Coronary artery (tissue), 2 donors: ENCODE data around the gene P3H1.

Source experiments
- DNase-seq: peaks from one replicate; pipeline ENCODE4 v3.0.0-alpha.2; 2017; ENCODE audit warnings: low spot score
- H3K27ac ChIP-seq, 2 donors: fragments of 200-600 bp; sonication (generic); one replicate each; pipeline ENCODE4 v1.5.1; 2016 to 2019
- H3K4me3 ChIP-seq: fragments of 200-600 bp; sonication (generic); 2 replicates; pipeline ENCODE4 v1.5.1; 2016; ENCODE audit warnings: mild to moderate bottlenecking, moderate library complexity
- TF ChIP-seq, protein P1 (sequence below): fragments of 200-600 bp; sonication (generic); IDR thresholded peaks from one replicate; pipeline ENCODE4 v1.5.1; 2019; ENCODE audit warnings: antibody characterized with exemption

P3H1 gene

GRCh38 chr1:42743317-42744147 is 23.3 kb downstream of the P3H1 start:
- DNase-seq, result no peak
- Histone ChIP-seq H3K4me3 (no peak overlapping the region), H3K27ac (no peak overlapping the region)
- TF ChIP-seq, protein P1, sequence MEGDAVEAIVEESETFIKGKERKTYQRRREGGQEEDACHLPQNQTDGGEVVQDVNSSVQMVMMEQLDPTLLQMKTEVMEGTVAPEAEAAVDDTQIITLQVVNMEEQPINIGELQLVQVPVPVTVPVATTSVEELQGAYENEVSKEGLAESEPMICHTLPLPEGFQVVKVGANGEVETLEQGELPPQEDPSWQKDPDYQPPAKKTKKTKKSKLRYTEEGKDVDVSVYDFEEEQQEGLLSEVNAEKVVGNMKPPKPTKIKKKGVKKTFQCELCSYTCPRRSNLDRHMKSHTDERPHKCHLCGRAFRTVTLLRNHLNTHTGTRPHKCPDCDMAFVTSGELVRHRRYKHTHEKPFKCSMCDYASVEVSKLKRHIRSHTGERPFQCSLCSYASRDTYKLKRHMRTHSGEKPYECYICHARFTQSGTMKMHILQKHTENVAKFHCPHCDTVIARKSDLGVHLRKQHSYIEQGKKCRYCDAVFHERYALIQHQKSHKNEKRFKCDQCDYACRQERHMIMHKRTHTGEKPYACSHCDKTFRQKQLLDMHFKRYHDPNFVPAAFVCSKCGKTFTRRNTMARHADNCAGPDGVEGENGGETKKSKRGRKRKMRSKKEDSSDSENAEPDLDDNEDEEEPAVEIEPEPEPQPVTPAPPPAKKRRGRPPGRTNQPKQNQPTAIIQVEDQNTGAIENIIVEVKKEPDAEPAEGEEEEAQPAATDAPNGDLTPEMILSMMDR, result no peak

GRCh38 chr1:42742617-42743316 is 24.1 kb downstream of the P3H1 start:
- H3K4me3 ChIP-seq, result no peak overlapping the region
- H3K27ac ChIP-seq, result no peak overlapping the region
- TF ChIP-seq, protein P1, result no peak
- DNase-seq, result no peak

DNA sequence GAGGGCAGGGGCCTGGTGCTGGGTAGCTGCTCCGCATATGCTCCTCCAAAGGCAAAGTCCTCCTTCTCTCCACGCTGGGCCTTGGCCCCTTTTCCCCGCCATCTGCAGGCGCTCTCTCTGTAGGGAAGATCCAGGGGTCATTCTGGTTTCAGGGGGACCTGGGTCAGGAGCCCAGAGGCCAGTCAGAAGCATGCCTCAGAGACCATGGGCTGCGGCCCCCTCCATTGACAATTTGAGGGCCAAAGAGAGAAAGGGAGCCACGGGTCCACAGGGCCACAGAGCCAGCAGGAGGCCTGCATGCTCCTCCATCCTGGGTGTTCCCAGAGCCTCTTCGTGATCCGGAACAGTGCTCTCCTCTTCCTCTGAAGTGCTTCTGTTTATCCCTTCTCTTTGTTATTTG is 24.7 kb downstream of the P3H1 start:
- no peak overlapping the region for H3K4me3 ChIP-seq
- H3K27ac ChIP-seq, result no peak overlapping the region
- DNase-seq, result no peak
- TF ChIP-seq, protein P1, result no peak

DNA sequence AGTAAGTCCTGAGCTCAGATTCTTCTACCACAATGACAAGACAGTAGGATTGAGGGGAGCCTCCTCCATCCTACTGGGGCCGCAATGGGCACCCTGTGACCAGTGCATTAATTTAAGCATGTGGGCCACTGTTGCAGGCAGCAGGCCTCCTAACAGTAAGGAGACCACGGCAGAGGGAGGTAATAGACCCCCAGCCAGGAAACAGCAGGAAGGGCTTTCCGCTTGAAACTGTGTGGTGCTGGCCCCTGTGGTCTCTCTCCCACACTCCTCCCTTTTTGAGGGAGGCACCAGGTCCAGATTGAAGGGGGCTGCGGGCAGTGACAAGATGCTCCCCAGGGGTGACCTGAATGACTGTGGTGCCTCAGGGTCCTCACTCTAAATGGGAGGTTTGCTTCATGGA is 25.1 kb downstream of the P3H1 start:
- no peak for DNase-seq
- TF ChIP-seq, protein P1, result no peak
- Histone ChIP-seq H3K4me3 (no peak overlapping the region), H3K27ac (no peak overlapping the region)

- no peak for DNase-seq
- TF ChIP-seq, protein P1, result no peak
- H3K4me3 ChIP-seq, result no peak overlapping the region
- no peak overlapping the region for H3K27ac ChIP-seq
Observed at GRCh38 chr1:42740851-42741580, 25.8 kb downstream of the P3H1 start.

DNA sequence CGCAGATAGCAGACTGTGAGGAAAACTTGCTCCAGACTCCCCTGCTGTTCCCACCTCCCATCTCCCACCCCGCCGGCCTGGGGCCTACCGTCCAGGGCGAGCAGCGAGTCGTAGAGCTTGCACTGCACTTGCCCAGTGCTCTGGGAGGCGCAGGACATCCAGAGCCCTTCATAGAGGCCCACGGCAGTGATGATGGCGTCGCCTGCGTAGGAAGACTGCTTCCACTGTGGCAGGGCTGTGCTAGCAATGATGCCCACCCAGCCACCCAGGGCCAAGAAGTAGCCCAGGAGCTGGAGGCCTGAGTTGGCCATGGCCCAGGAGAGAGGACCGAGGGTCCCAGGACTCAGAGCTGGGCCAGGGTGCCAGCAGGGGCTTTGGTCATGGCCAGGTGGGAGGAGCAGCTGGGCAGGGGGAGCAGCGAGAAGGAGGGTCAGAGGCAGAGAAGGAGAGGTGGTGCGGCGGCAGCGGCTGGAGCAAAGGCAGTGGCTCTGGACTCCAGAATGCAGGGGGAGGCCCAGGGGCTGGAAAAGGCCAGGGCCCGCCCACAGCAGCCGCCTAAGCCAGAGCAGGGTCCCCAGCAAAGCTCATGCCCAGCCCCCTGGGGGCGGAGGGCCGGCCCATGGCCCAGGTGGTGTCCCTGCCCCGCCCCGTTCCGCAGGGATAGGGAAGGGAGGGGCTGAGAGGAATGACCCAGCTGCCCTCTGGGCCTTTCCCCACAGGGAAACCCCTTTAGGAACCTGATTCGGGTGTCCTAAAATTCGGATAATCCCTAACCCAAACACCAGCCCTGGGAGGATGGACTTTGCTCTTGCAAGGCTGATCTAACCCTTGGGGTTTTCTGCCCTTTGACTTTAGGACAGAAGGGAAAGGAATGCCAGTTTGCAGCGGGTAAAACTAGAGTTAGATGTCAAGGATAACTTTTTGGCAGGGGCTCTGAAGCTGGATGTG is 26.8 kb downstream of the P3H1 start, which contains the start of gene CLDN19:
Gene CLDN19, minus strand, starts transcription at position 484 of the 948 bp plus-strand sequence. Its CDS starts 173 bp downstream, at position 311.
- no peak within 1 kb of the TSS for H3K4me3 ChIP-seq
- DNase-seq, result no peak
- TF ChIP-seq, protein P1, result no peak

More for the DNA sequence above, 26.8 kb downstream of the P3H1 start, which contains the start of gene CLDN19:
- no peak within 1 kb of the TSS for H3K27ac ChIP-seq
